Stimulated activated CD8-positive, alpha-beta memory T cell treated with anti-CD3 and anti-CD28 coated beads, Interleukin-12 subunit alpha, Interleukin-12 subunit beta, amount 100 ng/mL, for 1 hour (primary cell): ENCODE data around the gene GTF2H3.
"Not testable (repeated sequence)": the region's sequence is repeated elsewhere in the genome, so short reads cannot be mapped to it uniquely, and the experiment has no call there.

Source experiments
- DNase-seq: peaks from one replicate; pipeline ENCODE4 v3.0.0-alpha.2; 2020; ENCODE audit warnings: low read depth

The GTF2H3 gene

GRCh38 chr12:123633379-123634141 is at the start of gene GTF2H3, which contains the start of gene EIF2B1:
Gene GTF2H3 (plus strand): TSS chr12:123633829. CDS start chr12:123633860, 31 bp downstream.
Gene EIF2B1 (minus strand): TSS chr12:123633686. CDS start chr12:123633557, 129 bp downstream.
- DNase-seq, result peak; percentile 94

- DNase-seq, result no peak
Observed at GRCh38 chr12:123591702-123592481, 41.7 kb upstream of the GTF2H3 start.

- no peak for DNase-seq
Observed at GRCh38 chr12:123595729-123596128, 37.9 kb upstream of the GTF2H3 start.

- no peak for DNase-seq
Observed at GRCh38 chr12:123597100-123597499, 36.5 kb upstream of the GTF2H3 start.

- DNase-seq, result no peak
Observed at GRCh38 chr12:123598522-123598921, 35.1 kb upstream of the GTF2H3 start.

- DNase-seq, result no peak
Observed at GRCh38 chr12:123599310-123599709, 34.3 kb upstream of the GTF2H3 start.

- DNase-seq, result no peak
Observed at GRCh38 chr12:123599721-123600120, 33.9 kb upstream of the GTF2H3 start.

GRCh38 chr12:123601602-123602489 is 31.8 kb upstream of the GTF2H3 start, which contains the start of gene DDX55:
Gene DDX55 (plus strand): TSS chr12:123602099. CDS start chr12:123602149, 50 bp downstream.
- DNase-seq, result peak; percentile 72

GRCh38 chr12:123602651-123603195 is 30.9 kb upstream of the GTF2H3 start:
- DNase-seq, result no peak

- not testable (repeated sequence) for DNase-seq
Observed at GRCh38 chr12:123603495-123603894, 30.1 kb upstream of the GTF2H3 start.

- no peak for DNase-seq
Observed at GRCh38 chr12:123607756-123608155, 25.9 kb upstream of the GTF2H3 start.

GRCh38 chr12:123608182-123608581 is 25.4 kb upstream of the GTF2H3 start:
- no peak for DNase-seq

- DNase-seq, result no peak
Observed at GRCh38 chr12:123614110-123614509, 19.5 kb upstream of the GTF2H3 start.

GRCh38 chr12:123614531-123614930 is 19.1 kb upstream of the GTF2H3 start:
- DNase-seq, result no peak

- DNase-seq, result no peak
Observed at GRCh38 chr12:123617144-123617543, 16.5 kb upstream of the GTF2H3 start.

GRCh38 chr12:123617580-123617979 is 16.0 kb upstream of the GTF2H3 start:
- no peak for DNase-seq

GRCh38 chr12:123621101-123621500 is 12.5 kb upstream of the GTF2H3 start:
- no peak for DNase-seq

- DNase-seq, result no peak
Observed at GRCh38 chr12:123621619-123622530, 11.8 kb upstream of the GTF2H3 start.

GRCh38 chr12:123634142-123634561 is 523 bp downstream of the GTF2H3 start:
- no peak for DNase-seq

GRCh38 chr12:123643911-123644310 is 10.3 kb downstream of the GTF2H3 start:
- DNase-seq, result no peak

- no peak for DNase-seq
Observed at GRCh38 chr12:123645380-123645779, 11.8 kb downstream of the GTF2H3 start.
